PC-3 (cell line): ENCODE measurements around the gene MBTPS2. TPM values are rescaled to one million over a fixed set of nuclear protein-coding genes. Genes with fewer than 3 reads are reported as not detected.

Experiments
- ATAC-seq: fragments of 200-7000 bp; cut with Tn5 transposase; 2 replicates; pipeline ENCODE4 v1.9.1; 2020; ENCODE audit warnings: mild to moderate bottlenecking, moderate library complexity
- BruUV-seq: library from RNA; stranded (reverse); fragments of 400-500 nt; replicated peaks from 2 replicates; lab custom pipeline; 2021; lab: Mats Ljungman, UMichigan
- CTCF ChIA-PET: fragments of 300-600 bp; sonication (Branson Sonifier 250); formaldehyde crosslinking; loops from one replicate; lab custom pipeline; 2022; ENCODE audit warnings: antibody characterized with exemption; lab: Charles Lee
- POLR2A ChIA-PET: fragments of 300-600 bp; sonication (Branson Sonifier 250); formaldehyde crosslinking; loops from one replicate; lab custom pipeline; 2022; ENCODE audit warnings: antibody characterized with exemption; ENCODE audit not compliant: unreplicated experiment; lab: Charles Lee
- DNase-seq: peaks from one replicate; pipeline ENCODE4 v3.0.0-alpha.2; 2015
- H2AFZ ChIP-seq: fragments of 300-600 bp; sonication (generic); 2 replicates; pipeline ENCODE4 v1.6.0; 2016; ENCODE audit warnings: antibody characterized with exemption, low read length
- H3F3A ChIP-seq: fragments of 300-600 bp; sonication (generic); one replicate; pipeline ENCODE4 v1.6.0; 2017; ENCODE audit warnings: antibody characterized with exemption, low read length, control low read depth, mild to moderate bottlenecking; ENCODE audit not compliant: unreplicated experiment
- H3K27ac ChIP-seq: fragments of 300-600 bp; sonication (generic); 2 replicates; pipeline ENCODE4 v1.5.1; 2016; ENCODE audit warnings: mild to moderate bottlenecking, low read length
- H3K27me3 ChIP-seq: fragments of 300-600 bp; sonication (generic); 2 replicates; pipeline ENCODE4 v1.6.1; 2016; ENCODE audit warnings: low read length, mixed read lengths
- H3K36me3 ChIP-seq: fragments of 300-600 bp; sonication (generic); 2 replicates; pipeline ENCODE4 v1.6.1; 2016; ENCODE audit warnings: low read depth, mixed run types, low read length, mixed read lengths
- H3K4me1 ChIP-seq: fragments of 300-600 bp; sonication (generic); 2 replicates; pipeline ENCODE4 v1.5.1; 2016; ENCODE audit warnings: low read length; ENCODE audit not compliant: insufficient read depth
- H3K4me2 ChIP-seq: fragments of 300-600 bp; sonication (generic); 2 replicates; pipeline ENCODE4 v1.6.0; 2016; ENCODE audit warnings: low read length
- H3K4me3 ChIP-seq: fragments of 300-600 bp; sonication (generic); 2 replicates; pipeline ENCODE4 v1.5.1; 2016; ENCODE audit warnings: mild to moderate bottlenecking, low read length, mixed read lengths
- H3K79me2 ChIP-seq: fragments of 300-600 bp; sonication (generic); 2 replicates; pipeline ENCODE4 v1.6.1; 2017; ENCODE audit warnings: low read length, mixed read lengths
- H3K9ac ChIP-seq: fragments of 300-600 bp; sonication (generic); 2 replicates; pipeline ENCODE4 v1.6.0; 2016; ENCODE audit warnings: mild to moderate bottlenecking, low read length
- H3K9me2 ChIP-seq: fragments of 300-600 bp; sonication (generic); replicated peaks from 2 replicates; pipeline ENCODE4 v1.6.1; 2016; ENCODE audit warnings: mixed run types, low read length, mixed read lengths
- H3K9me3 ChIP-seq: fragments of 300-600 bp; sonication (generic); 2 replicates; pipeline ENCODE4 v1.6.1; 2016; ENCODE audit warnings: low read length, mixed read lengths
- H4K20me1 ChIP-seq: fragments of 300-600 bp; sonication (generic); 2 replicates; pipeline ENCODE4 v1.6.1; 2016; ENCODE audit warnings: low read length, mixed read lengths
- CTCF ChIP-seq: fragments of 300-600 bp; sonication (generic); conservative IDR thresholded peaks from 2 replicates; pipeline ENCODE4 v1.5.1; 2017; ENCODE audit warnings: antibody characterized with exemption, low read depth, mild to moderate bottlenecking, low read length
- EZH2 ChIP-seq: fragments of 300-600 bp; sonication (generic); IDR thresholded peaks from one replicate; pipeline ENCODE4 v1.6.1; 2017; ENCODE audit warnings: antibody characterized with exemption, mild to moderate bottlenecking, low read length; ENCODE audit not compliant: unreplicated experiment
- EZH2phosphoT487 ChIP-seq: fragments of 300-600 bp; sonication (generic); IDR thresholded peaks from 2 replicates; pipeline ENCODE4 v1.6.1; 2018; ENCODE audit warnings: mild to moderate bottlenecking, antibody characterized with exemption, low read length, borderline replicate concordance
- intact Hi-C: fragments of 100-400 bp; cut with micrococcal nuclease; formaldehyde crosslinking; loops from 2 replicates; pipeline ENCODE4 v1.9.0; 2023
- total RNA-seq: library from RNA; depleted of rRNA; stranded (reverse); fragments of >200 nt; gene quantifications from 2 replicates; pipeline ENCODE4 v1.2.3, GENCODE V29; 2014

Gene MBTPS2
- total RNA-seq, 1 experiment from 2014 or later: 5.8 TPM

GRCh38 chrX:21838937-21839333, 482 bp upstream of the MBTPS2 start:
- intact Hi-C loops: loop anchor here (1.0 to 10.0 kb wide), 2 partner anchors 135 to 1304 kb away; no protein-coding TSS in a partner anchor
- ChIA-PET CTCF (no interaction called here), POLR2A (interaction anchor here (0.7 kb wide), 1 partner anchor 677 kb away, joined by 3 read pairs; no protein-coding TSS in a partner anchor)
- no peaks in the 10 kb centered on the region for H4K20me1 ChIP-seq
- peaks cover 19% of the 10 kb centered on the region for H3K79me2 ChIP-seq
- TF ChIP-seq EZH2phosphoT487: no peak
- TF ChIP-seq CTCF: no peak
- no peak for TF ChIP-seq EZH2
- no peaks in the 10 kb centered on the region for H3K9me3 ChIP-seq
- H3K27me3 ChIP-seq: no peaks in the 10 kb centered on the region
- H3K4me3 ChIP-seq: peak overlapping the region; percentile 82
- H3K4me1 ChIP-seq: peaks cover 12% of the 10 kb centered on the region; the same call in 1 of the 2 replicates
- DNase-seq (peak; percentile 43), ATAC-seq (peak; percentile 29)
- H2AFZ ChIP-seq: peak overlapping the region; percentile 99
- H3F3A ChIP-seq: no peaks in the 10 kb centered on the region
- H3K27ac ChIP-seq: peak overlapping the region; percentile 46; the same call in 1 of the 2 replicates
- no peaks in the 10 kb centered on the region for H3K9me2 ChIP-seq
- peak overlapping the region; percentile 99 for H3K9ac ChIP-seq
- no peaks in the 10 kb centered on the region for H3K36me3 ChIP-seq
- H3K4me2 ChIP-seq: peak overlapping the region; percentile 94
- no TSS peak for BruUV-seq

- Histone ChIP-seq H2AFZ (peak overlapping the region; percentile 99), H3K9ac (peak overlapping the region; percentile 99), H3K4me3 (peak overlapping the region; percentile 82), H3K79me2 (peaks cover 19% of the 10 kb centered on the region), H3K27me3 (no peaks in the 10 kb centered on the region), H3K4me2 (peak overlapping the region; percentile 94), H3F3A (no peaks in the 10 kb centered on the region), H3K4me1 (peaks cover 12% of the 10 kb centered on the region; the same call in 1 of the 2 replicates), H3K9me3 (no peaks in the 10 kb centered on the region), H3K27ac (peak overlapping the region; percentile 29; the same call in 1 of the 2 replicates), H3K36me3 (no peaks in the 10 kb centered on the region), H4K20me1 (no peaks in the 10 kb centered on the region), H3K9me2 (no peaks in the 10 kb centered on the region)
- BruUV-seq: TSS peak; percentile 76
- ChIA-PET POLR2A (no interaction called here), CTCF (no interaction called here)
- no peak for TF ChIP-seq EZH2phosphoT487
- TF ChIP-seq CTCF: no peak
- no peak for TF ChIP-seq EZH2
- DNase-seq: no peak
- intact Hi-C loops: no loop called here
- no peak for ATAC-seq
These were observed 752 bp downstream of the MBTPS2 start for GRCh38 chrX:21840193-21840545.

- no peak overlapping the region for H3K9ac ChIP-seq
- intact Hi-C loops: no loop called here
- no peak for ATAC-seq
- ChIA-PET CTCF (no interaction called here), POLR2A (no interaction called here)
- no peak overlapping the region for H2AFZ ChIP-seq
- H3K4me2 ChIP-seq: no peak overlapping the region
- peaks cover 12% of the 10 kb centered on the region; the same call in 1 of the 2 replicates for H3K4me1 ChIP-seq
- no peaks in the 10 kb centered on the region for H3F3A ChIP-seq
- no peak overlapping the region for H3K27ac ChIP-seq
- no peaks in the 10 kb centered on the region for H3K27me3 ChIP-seq
- no peak for DNase-seq
- H3K9me2 ChIP-seq: no peaks in the 10 kb centered on the region
- H3K4me3 ChIP-seq: no peak overlapping the region
- BruUV-seq: no TSS peak
- peaks cover 19% of the 10 kb centered on the region for H3K79me2 ChIP-seq
- peaks cover 9% of the 10 kb centered on the region; the same call in 1 of the 2 replicates for H3K36me3 ChIP-seq
- H4K20me1 ChIP-seq: no peaks in the 10 kb centered on the region
- TF ChIP-seq EZH2 (no peak), CTCF (no peak)
- no peaks in the 10 kb centered on the region for H3K9me3 ChIP-seq
These were observed 3.8 kb downstream of the MBTPS2 start for GRCh38 chrX:21843179-21843578.
